COR-L47 (cell line): ENCODE results near the gene SUOX.
"Not testable (repeated sequence)": the region's sequence is repeated elsewhere in the genome, so short reads cannot be mapped to it uniquely, and the experiment has no call there.

Experiments used
- DNase-seq: peaks from one replicate; lab custom pipeline; 2025; lab: John Stamatoyannopoulos, UW

The SUOX gene

DNA sequence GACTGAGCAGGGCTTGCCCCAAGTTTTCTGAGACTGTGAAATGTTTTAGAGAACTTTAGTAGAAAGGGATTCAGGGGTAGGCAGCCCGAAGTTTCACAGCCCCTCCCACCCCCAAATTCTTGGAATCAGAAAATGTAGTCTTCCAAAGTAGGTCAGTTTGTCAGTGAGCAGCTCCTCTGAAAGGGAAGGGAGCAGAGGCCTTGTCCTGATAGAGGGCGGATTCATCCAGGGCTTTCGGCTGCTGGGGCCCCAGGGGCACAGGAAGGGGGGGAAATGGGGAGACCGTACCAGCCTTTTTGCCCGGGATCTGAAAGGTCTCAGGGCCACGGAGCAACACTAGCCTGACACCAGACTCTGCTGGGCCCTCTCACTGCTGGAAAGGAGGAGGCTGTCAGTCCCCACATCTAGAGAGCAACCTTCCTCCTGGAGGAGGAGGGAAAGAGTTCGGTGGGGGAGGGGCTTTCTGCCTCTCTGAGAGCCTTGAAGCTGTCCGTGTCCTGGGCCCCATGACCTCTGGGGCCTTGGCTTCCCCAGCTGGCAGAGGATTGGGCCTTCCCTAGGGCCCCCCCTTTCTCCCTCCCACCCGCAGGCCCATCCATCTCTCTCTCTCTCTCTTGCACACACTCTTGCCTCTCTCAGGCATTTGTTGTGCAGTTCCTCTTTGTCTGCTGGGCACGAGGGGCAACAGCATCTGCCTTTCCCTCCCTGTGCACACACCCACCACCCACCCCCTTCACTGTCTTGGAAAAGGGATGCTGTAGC lies 23.5 kb downstream of the SUOX start, which contains the start of gene IKZF4:
Gene IKZF4, plus strand, starts transcription at position 621 of the 762 bp plus-strand sequence. CDS start 451 bp downstream, outside the sequence.
- no peak for DNase-seq

DNA sequence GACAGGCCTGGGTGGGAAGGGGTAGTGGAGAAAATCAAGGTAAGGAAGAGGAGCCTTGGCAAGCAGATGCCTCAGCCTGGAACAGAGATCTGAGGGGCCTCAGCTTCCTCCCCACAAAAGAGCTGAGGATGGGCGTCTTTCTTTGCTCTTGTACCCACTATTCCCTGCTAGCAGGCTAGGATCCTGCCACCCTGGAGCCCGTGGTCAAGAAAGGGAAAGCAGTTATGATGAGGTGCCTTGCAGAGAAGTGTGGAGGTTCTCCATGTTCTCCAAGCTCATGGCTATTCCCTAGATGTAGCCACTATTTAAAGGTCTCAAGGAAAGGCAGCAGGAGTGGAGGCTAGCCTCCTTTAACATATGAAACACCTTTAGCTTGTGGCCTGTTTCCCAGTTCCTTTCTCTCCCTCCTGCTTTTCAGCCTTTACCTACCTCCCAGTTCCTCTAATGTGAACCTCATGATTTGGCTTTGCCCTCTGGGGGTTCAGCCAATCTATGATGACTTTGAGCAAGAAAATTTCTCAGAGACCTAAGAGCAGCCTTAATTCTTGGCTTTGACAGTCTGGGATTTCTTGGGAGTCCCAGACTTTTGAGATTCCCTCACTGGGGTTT lies 24.9 kb downstream of the SUOX start:
- DNase-seq, result no peak

DNA sequence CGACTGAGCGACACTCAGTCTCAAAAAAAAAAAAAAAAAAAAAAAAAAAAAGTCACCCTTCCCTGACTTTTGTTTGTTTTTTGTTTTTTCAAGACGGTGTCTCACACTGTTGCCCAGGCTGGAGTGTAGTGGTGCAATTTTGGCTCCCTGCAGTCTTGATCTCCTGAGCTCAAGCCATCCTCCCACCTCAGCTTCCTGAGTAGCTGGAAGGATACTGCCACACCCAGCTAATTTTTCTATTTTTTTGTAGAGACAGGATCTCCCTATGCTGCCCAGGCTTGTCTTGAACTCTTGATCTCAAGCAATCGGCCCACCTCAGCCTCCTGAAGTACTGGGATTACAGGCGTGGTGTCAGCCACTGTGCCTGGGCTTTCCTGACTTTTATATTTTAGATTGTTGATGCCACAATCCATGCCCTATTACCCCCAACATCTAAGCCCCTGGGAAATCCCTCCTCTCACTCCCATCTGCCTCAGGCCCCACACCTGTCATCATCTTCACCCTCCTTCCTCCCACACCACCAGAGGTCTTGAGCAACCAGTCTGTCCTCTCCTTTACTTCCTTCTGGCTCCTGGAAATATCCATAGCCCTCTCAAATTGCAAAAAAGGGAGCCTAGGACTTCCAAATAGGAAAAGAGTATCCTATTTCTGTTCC lies 31.6 kb downstream of the SUOX start:
- DNase-seq, result no peak

DNA sequence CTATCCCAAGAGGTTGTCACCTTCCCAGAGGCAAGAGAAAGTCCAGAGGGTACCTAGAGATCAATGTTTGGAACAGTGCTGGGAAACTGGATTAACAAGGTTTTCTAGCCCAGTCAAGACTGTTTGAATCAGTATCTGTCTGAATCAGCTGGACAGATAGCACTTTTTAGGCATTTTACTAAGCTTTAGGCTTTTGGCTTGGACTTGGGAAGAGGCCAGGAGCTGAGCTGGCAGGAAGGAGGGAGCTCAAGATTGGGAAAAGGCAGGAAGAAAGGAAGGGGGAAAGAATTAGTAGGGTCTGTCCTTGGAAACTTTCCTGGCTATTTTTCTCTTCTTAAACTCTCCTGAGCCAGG lies 32.1 kb downstream of the SUOX start:
- no peak for DNase-seq

DNA sequence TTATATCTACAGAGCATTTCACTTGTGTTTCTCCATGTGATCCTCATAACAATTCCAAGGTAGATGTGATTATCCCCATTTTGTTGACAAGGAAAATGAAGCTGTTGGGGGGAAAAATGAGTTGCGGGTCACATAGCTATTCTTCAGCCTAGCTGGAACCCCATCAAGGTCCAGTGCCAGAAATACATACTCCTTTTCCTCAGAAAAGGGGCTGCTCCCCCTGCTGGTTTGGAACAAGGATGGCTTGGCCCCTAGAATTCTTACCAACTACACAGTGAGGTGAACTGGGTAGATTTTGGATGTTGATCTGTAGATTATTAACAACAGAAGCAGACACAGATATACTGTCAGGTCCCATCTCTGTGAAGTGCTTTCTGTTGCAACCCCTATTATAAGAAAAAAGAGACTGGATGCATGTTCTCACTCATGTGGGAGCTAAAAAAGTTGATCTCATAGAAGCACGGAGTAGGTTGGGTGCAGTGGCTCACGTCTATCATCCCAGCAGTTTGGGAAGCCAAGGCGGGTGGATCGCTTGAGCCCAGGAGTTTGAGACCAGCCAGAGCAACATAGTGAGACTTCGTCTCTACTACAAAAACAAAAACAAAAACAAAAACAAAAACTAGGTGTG lies 32.7 kb downstream of the SUOX start:
- peak; percentile 53 for DNase-seq

DNA sequence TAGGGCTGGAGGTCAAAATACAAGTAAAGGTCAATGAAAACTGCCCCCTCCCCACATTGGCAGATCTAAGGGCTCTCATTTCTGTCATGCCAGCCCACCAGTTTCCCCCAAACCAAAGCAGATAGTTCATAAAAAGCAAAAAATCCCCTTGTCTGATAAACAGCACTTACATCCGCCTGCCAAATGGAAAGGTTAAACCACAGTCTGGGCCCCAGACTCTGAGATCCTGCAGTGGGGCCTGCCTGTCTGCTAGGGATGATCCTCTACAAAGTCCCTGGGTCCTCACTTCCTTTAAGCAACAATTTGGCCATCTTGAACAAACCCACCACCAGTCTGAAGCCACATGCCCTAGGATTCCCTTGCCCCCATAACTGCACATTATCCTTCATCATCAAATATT lies 34.9 kb downstream of the SUOX start:
- DNase-seq, result no peak

DNA sequence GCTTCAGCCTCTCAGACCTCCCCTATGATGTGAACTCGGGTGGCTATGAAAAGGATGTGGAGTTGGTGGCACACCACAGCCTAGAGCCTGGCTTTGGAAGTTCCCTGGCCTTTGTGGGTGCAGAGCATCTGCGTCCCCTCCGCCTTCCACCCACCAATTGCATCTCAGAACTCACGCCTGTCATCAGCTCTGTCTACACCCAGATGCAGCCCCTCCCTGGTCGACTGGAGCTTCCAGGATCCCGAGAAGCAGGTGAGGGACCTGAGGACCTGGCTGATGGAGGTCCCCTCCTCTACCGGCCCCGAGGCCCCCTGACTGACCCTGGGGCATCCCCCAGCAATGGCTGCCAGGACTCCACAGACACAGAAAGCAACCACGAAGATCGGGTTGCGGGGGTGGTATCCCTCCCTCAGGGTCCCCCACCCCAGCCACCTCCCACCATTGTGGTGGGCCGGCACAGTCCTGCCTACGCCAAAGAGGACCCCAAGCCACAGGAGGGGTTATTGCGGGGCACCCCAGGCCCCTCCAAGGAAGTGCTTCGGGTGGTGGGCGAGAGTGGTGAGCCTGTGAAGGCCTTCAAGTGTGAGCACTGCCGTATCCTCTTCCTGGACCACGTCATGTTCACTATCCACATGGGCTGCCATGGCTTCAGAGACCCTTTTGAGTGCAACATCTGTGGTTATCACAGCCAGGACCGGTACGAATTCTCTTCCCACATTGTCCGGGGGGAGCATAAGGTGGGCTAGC lies 37.7 kb downstream of the SUOX start:
- DNase-seq, result no peak

DNA sequence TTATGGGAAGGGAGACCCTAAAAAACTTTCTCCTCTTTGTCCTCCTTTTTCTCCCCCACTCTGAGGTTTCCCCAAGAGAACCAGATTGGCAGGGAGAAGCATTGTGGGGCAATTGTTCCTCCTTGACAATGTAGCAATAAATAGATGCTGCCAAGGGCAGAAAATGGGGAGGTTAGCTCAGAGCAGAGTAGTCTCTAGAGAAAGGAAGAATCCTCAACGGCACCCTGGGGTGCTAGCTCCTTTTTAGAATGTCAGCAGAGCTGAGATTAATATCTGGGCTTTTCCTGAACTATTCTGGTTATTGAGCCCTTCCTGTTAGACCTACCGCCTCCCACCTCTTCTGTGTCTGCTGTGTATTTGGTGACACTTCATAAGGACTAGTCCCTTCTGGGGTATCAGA lies 40.1 kb downstream of the SUOX start:
- no peak for DNase-seq

DNA sequence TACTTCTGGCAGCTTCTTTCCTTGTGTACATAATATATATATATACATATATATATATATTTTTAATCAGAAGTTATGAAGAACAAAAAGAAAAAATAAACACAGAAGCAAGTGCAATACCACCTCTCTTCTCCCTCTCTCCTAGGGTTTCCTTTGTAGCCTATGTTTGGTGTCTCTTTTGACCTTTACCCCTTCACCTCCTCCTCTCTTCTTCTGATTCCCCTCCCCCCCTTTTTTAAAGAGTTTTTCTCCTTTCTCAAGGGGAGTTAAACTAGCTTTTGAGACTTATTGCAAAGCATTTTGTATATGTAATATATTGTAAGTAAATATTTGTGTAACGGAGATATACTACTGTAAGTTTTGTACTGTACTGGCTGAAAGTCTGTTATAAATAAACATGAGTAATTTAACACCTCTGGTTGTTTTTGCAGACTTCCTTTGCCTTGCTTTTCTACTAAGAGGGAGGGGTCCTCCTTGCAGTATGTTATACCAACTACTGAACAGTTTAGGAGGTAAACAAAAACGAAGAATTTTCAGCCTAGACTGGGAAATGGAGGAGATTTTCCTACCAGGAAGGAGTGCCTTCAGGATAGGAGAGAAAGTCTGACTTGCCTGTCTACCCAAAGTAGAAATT lies 41.1 kb downstream of the SUOX start:
- DNase-seq, result no peak

DNA sequence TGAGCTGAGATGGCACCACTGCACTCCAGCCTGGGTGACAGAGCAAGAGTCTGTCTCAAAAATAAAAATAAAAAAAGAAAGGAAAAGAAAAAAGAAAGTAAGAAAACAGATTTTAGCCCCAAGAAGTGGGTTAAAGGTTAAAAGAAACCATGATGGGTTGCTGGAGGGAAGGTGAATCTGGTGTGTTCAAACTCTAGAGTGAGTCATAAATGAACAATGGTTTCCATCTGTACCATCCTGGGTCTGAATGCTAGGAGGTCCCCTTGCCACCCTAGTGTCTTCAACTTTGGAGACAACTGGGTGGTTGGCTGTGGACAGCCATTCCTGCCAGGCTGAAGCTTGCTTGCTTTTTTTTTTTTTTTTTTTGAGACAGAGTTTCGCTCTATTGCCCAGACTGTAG lies 43.1 kb downstream of the SUOX start:
- no peak for DNase-seq

DNA sequence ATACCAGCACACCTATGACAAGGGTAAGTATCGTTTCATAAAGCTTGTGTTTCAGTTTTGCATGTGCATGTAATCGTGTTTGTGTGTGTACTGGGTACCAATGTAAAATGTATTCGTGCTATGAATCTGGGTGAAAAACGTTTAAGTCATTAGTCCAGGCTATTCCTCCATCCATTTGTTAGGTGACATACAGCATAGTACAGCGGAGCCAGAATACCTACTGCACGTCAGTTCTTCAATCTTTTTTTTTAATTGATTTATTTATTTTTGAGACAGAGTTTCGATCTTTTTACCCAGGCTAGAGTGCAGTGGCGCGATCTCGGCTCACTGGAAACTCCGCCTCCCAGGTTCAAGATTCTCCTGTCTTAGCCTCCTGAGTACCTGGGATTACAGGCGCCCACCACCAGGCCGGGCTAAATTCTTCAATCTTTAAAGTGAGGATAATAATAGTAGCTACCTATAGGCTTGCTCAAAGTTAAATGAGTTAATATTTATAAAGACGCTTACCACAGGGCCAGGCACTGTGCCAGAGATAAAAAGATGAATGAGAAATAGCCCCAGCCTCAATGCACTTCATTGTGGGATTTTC lies 44.0 kb downstream of the SUOX start:
- DNase-seq, result no peak

DNA sequence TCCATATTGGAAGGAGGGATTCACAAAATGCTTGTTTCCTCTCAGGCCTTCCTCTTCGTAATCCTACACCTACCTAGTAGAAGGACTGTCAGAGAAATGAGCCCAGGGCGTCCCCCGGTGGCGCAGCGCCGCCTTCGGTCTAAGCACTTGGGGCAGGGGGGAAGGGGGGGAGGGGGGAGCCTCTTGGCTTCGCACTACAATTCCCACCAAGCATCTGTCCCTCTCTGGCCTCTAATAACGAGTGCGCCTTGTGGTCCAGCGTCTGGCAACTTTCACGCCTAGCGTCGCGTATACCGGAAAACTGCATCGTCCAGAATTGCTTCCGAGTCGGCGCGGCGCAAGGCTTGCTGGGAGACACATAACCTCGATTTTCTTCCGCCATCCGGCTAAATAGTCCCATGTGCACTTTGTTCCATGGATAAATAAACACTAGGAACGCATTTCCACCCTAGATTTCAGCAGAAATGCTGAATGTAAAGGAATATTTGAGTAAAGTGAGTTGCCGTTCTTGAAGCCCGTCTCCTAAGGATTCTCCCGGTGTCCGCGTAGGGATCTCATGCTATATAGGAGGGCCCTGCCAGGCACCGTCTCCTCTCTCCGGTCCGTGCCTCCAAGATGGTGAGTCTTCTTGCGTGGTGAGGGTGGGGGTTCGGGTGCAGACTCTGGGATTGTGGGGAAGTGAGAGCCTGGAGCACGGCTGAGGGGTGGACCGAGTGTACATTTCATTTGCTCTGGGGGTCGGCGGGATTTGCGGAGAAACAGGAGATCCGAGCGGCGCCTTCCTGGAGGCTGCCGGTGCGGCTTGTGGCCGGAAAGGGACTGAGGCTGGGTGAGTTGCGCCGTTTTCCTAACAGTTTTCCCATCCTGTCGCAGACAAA lies 44.7 kb downstream of the SUOX start, which contains the start of gene RPS26:
Gene RPS26, plus strand, starts transcription at position 367 of the 878 bp plus-strand sequence. Its CDS starts 249 bp downstream, at position 616.
- DNase-seq, result peak; percentile 99

DNA sequence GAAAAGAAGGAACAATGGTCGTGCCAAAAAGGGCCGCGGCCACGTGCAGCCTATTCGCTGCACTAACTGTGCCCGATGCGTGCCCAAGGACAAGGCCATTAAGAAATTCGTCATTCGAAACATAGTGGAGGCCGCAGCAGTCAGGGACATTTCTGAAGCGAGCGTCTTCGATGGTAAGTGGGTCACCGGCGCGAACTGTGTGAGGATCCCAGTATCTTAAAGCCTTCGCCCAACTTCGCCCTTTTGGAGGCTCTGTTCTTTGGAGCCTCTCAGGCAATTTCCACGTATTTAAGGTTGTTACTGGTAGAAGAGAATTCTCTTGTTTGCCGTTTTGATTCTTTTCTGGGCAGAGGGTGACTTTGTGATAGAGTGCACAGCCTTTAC lies 45.3 kb downstream of the SUOX start:
- not testable (repeated sequence) for DNase-seq

DNA sequence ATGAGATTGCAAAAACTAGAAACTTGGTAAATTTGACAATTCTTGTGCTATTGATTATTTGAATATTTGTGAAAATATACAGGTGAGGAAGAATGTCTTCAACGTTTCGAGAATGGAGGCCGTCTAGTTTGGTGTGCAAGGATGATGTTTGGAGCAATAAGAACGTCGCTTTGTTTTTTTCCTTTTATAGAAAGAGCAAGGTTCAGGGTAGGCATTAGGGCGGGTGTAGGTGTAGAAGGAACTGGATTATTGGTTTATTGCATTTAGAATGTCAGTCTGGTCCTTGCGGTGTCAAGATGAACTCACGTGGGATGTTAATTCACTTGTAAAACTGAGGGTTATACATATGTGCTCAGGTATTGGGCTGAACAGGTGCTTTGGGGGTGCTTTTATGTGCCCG lies 45.8 kb downstream of the SUOX start:
- no peak for DNase-seq

DNA sequence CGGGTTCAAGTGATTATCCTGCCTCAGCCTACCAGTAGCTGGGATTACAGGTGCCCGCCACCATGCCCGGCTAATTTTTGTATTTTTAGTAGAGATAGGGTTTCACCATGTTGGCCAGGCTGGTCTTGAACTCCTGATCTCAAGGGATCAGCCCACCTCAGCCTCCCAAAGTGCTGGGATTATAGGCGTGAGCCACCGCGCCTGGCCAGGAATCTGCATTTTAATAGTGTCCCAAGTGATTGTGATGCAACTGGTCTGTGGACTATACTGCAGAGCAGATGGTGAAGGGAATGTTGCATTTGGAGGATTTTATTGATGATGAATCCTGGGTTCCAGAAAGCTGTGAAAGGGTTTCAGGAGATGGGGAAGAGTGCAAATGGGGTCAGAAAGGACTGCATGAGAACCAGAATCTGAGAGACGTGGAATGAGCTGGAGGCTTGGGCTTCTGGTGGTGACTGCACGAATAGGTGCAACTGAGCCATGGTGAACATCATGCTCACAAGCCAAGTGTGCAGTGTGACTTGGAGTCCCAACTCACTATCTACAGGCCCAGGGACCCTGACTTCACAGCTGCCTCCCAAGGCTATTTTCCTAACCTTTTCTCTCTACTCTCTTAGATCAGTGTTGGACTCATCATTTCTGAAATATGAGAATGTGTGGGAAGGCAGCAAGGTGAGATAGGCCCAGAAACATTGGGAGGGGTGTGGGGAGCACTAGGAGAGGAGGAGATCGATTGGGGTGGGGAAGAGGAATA lies 49.1 kb downstream of the SUOX start:
- no peak for DNase-seq

DNA sequence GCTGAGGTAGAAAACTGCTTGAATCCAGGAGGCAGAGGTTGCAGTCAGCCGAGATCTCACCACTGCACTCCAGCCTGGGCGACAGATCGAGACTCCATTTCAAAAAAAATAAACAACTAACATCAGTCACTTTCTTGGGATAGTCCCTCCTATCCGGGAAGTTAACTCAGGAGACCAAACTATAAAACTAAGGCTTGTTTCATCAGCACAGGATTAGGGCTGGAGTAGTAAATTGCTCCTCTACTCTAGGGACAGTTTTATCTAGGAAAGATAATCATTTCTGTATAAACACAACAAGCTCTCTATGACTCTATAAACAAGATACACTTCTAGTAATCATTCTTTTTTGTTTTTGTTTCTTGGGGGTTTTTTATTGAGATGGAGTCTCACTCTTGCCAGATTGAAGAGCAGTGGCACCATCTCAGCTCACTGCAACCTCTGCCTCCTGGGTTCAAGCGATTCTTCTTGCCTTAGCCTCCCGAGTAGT lies 56.4 kb downstream of the SUOX start:
- DNase-seq, result no peak
